GM23338 (cell line): ENCODE measurements around the gene ASPDH.

Source experiments
- EZH2 ChIP-seq: fragments of 200-600 bp; sonication (generic); IDR thresholded peaks from one replicate; pipeline ENCODE4 v1.8.0; 2017; ENCODE audit warnings: antibody characterized with exemption, mild to moderate bottlenecking, low read depth; ENCODE audit not compliant: unreplicated experiment
- EZH2phosphoT487 ChIP-seq: fragments of 200-600 bp; sonication (generic); IDR thresholded peaks from one replicate; pipeline ENCODE4 v1.8.1; 2018; ENCODE audit warnings: antibody characterized with exemption; ENCODE audit not compliant: unreplicated experiment
- JUNB ChIP-seq: IDR thresholded peaks from one replicate; pipeline ENCODE4 v1.6.1; 2016; ENCODE audit warnings: antibody characterized with exemption; ENCODE audit not compliant: unreplicated experiment
- POLR2AphosphoS5 ChIP-seq: IDR thresholded peaks from 2 replicates; pipeline ENCODE4 v1.6.1; 2016; ENCODE audit warnings: antibody characterized with exemption, low read depth
- TF ChIP-seq, protein P1 (sequence below), 2 experiments: fragments of 200-600 bp in 1 of 2; sonication (generic) in 1 of 2; conservative IDR thresholded peaks; 2 replicates each; pipeline versions ENCODE4 v1.5.1 to v1.6.1; 2016 to 2017; ENCODE audit warnings: antibody characterized with exemption in 2 of 2, low read depth in 2 of 2, mild to moderate bottlenecking in 2 of 2, moderate library complexity in 1 of 2

DNA sequence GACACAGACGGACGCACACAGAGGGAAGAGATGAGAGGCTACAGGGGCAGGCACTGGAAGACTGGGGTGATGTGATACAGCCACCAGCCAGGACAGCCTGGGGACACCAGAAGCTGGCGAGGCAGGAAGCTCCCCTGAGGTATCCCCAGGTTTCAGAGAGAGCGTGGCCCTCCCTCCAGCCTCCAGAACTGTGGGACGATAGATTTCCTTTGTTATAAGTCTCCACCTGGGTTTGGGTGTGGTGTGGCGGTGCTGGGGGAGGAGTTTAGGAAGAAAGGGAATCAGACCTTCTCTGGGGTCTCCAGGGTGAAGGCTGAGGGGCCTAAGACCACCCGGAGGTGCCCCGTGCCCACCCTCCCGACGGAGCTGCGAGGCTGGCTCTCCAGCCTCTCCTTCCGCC is 2.7 kb upstream of the ASPDH start:
- TF ChIP-seq, protein P1, sequence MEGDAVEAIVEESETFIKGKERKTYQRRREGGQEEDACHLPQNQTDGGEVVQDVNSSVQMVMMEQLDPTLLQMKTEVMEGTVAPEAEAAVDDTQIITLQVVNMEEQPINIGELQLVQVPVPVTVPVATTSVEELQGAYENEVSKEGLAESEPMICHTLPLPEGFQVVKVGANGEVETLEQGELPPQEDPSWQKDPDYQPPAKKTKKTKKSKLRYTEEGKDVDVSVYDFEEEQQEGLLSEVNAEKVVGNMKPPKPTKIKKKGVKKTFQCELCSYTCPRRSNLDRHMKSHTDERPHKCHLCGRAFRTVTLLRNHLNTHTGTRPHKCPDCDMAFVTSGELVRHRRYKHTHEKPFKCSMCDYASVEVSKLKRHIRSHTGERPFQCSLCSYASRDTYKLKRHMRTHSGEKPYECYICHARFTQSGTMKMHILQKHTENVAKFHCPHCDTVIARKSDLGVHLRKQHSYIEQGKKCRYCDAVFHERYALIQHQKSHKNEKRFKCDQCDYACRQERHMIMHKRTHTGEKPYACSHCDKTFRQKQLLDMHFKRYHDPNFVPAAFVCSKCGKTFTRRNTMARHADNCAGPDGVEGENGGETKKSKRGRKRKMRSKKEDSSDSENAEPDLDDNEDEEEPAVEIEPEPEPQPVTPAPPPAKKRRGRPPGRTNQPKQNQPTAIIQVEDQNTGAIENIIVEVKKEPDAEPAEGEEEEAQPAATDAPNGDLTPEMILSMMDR (conservative IDR thresholded peaks at IDR 0.05; ENCODE audit: low read depth in 2 of 2) = no peak
- no peak for TF ChIP-seq EZH2phosphoT487
- TF ChIP-seq JUNB = no peak
- no peak for TF ChIP-seq POLR2AphosphoS5
- no peak for TF ChIP-seq EZH2
